DND-41 (cell line): ENCODE measurements around the gene FAT1.

ENCODE experiments used
- ATAC-seq: fragments of 200-7000 bp; cut with Tn5 transposase; 3 replicates; pipeline ENCODE4 v1.9.1; 2021; ENCODE audit warnings: low read depth; ENCODE audit not compliant: insufficient read depth
- DNase-seq: peaks from one replicate; pipeline ENCODE4 v3.0.0-alpha.2; 2020
- H2AFZ ChIP-seq: 2 replicates; pipeline ENCODE4 v1.6.0; 2012; ENCODE audit warnings: low read depth, low read length
- H3K27ac ChIP-seq: 2 replicates; pipeline ENCODE4 v1.5.1; 2012; ENCODE audit warnings: low read length, inconsistent platforms
- H3K27me3 ChIP-seq: fragments of 200-600 bp; sonication (generic); 2 replicates; pipeline ENCODE4 v1.6.0; 2012; ENCODE audit warnings: low read length, mild to moderate bottlenecking, inconsistent platforms; ENCODE audit not compliant: insufficient read depth, poor library complexity
- H3K36me3 ChIP-seq: 2 replicates; pipeline ENCODE4 v1.5.1; 2012; ENCODE audit warnings: low read length, inconsistent platforms; ENCODE audit not compliant: insufficient read depth
- H3K4me1 ChIP-seq: 2 replicates; pipeline ENCODE4 v1.5.1; 2012; ENCODE audit warnings: mild to moderate bottlenecking, low read length; ENCODE audit not compliant: insufficient read depth
- H3K4me2 ChIP-seq: 2 replicates; pipeline ENCODE4 v1.6.0; 2012; ENCODE audit warnings: mild to moderate bottlenecking, moderate library complexity, low read length, inconsistent platforms; ENCODE audit not compliant: insufficient read depth
- H3K4me3 ChIP-seq, 2 experiments: fragments of 200-600 bp in 1 of 2; shearing (Covaris generic) in 1 of 2; 2 replicates each; pipeline ENCODE4 v1.5.1; 2012 to 2016; ENCODE audit warnings: inconsistent platforms in 2 of 2, low read length in 2 of 2, mild to moderate bottlenecking in 2 of 2, low read depth in 1 of 2, moderate library complexity in 1 of 2
- H3K79me2 ChIP-seq: 2 replicates; pipeline ENCODE4 v1.6.0; 2012; ENCODE audit warnings: low read length, inconsistent platforms; ENCODE audit not compliant: insufficient read depth
- H3K9ac ChIP-seq: 2 replicates; pipeline ENCODE4 v1.6.0; 2012; ENCODE audit warnings: low read depth, mild to moderate bottlenecking, inconsistent platforms, low read length, moderate library complexity
- H3K9me3 ChIP-seq: 2 replicates; pipeline ENCODE4 v1.5.1; 2012; ENCODE audit warnings: low read length, moderate library complexity, mild to moderate bottlenecking, inconsistent platforms; ENCODE audit not compliant: insufficient read depth, severe bottlenecking
- H4K20me1 ChIP-seq: 2 replicates; pipeline ENCODE4 v1.6.0; 2012; ENCODE audit warnings: low read length; ENCODE audit not compliant: insufficient read depth
- CTCF ChIP-seq: IDR thresholded peaks from 2 replicates; pipeline ENCODE4 v1.5.1; 2012; ENCODE audit warnings: borderline replicate concordance, low read length, moderate library complexity, mild to moderate bottlenecking; ENCODE audit not compliant: poor library complexity, severe bottlenecking; ENCODE audit errors: extremely low read depth
- EZH2 ChIP-seq: IDR thresholded peaks from 3 replicates; pipeline ENCODE4 v1.6.1; 2012; ENCODE audit warnings: borderline replicate concordance, low read depth, mild to moderate bottlenecking, moderate library complexity, low read length, inconsistent platforms; ENCODE audit not compliant: severe bottlenecking

Gene FAT1

GRCh38 chr4:186554914-186555827 lies 168.5 kb downstream of the FAT1 start, which contains the start of gene MTNR1A:
Gene MTNR1A (minus strand): TSS chr4:186555567. CDS start chr4:186555365, 202 bp downstream.
- H3K9ac ChIP-seq, result no peak within 1 kb of the TSS
- DNase-seq, result no peak
- H3K4me1 ChIP-seq, result no peaks in the 10 kb centered on the region
- TF ChIP-seq CTCF (no peak), EZH2 (no peak)
- H3K9me3 ChIP-seq, result peaks cover 2% of the 10 kb centered on the region
- H3K4me3 ChIP-seq, result no peak within 1 kb of the TSS
- no peak within 1 kb of the TSS for H3K4me2 ChIP-seq
- H2AFZ ChIP-seq, result no peak within 1 kb of the TSS
- no peaks in the 10 kb centered on the region for H3K36me3 ChIP-seq
- no peak within 1 kb of the TSS for H3K27ac ChIP-seq
- H3K27me3 ChIP-seq, result no peaks in the 10 kb centered on the region
- H4K20me1 ChIP-seq, result no peaks in the 10 kb centered on the region
- H3K79me2 ChIP-seq, result no peaks in the 10 kb centered on the region
- no peak for ATAC-seq

- ATAC-seq, result no peak
- TF ChIP-seq EZH2 (no peak), CTCF (no peak)
- H3K4me3 ChIP-seq, result no peak overlapping the region
- no peaks in the 10 kb centered on the region for H3K79me2 ChIP-seq
- no peak for DNase-seq
- no peak overlapping the region for H3K9ac ChIP-seq
- H3K4me1 ChIP-seq, result no peaks in the 10 kb centered on the region
- H3K4me2 ChIP-seq, result no peak overlapping the region
- H3K27me3 ChIP-seq, result no peaks in the 10 kb centered on the region
- H2AFZ ChIP-seq, result no peak overlapping the region
- peaks cover 2% of the 10 kb centered on the region for H3K9me3 ChIP-seq
- no peaks in the 10 kb centered on the region for H3K36me3 ChIP-seq
- H4K20me1 ChIP-seq, result no peaks in the 10 kb centered on the region
- H3K27ac ChIP-seq, result no peak overlapping the region
These were observed 169.1 kb downstream of the FAT1 start for GRCh38 chr4:186554539-186554913.

- ATAC-seq (no peak), DNase-seq (no peak)
- Histone ChIP-seq H2AFZ (no peak overlapping the region), H3K36me3 (no peaks in the 10 kb centered on the region), H3K79me2 (no peaks in the 10 kb centered on the region), H3K4me2 (no peak overlapping the region), H3K27me3 (no peaks in the 10 kb centered on the region), H3K9ac (no peak overlapping the region), H3K27ac (no peak overlapping the region), H4K20me1 (no peaks in the 10 kb centered on the region), H3K9me3 (peaks cover 2% of the 10 kb centered on the region), H3K4me1 (no peaks in the 10 kb centered on the region), H3K4me3 (no peak overlapping the region)
- TF ChIP-seq CTCF (no peak), EZH2 (no peak)
These were observed 169.9 kb downstream of the FAT1 start for GRCh38 chr4:186553717-186554116.
